Vagina (tissue), 2 donors: ENCODE results near the gene MYB.

Experiments used
- CTCF ChIP-seq, 3 experiments: fragments of 450-650 bp in 2 of 3; fragments of 200-600 bp in 1 of 3; sonication (generic) in 1 of 3; IDR thresholded peaks; one replicate each; pipeline ENCODE4 v1.5.1; 2017 to 2019; ENCODE audit warnings: antibody characterized with exemption in 3 of 3, mild to moderate bottlenecking in 2 of 3, moderate library complexity in 2 of 3
- POLR2AphosphoS5 ChIP-seq, 2 donors: sonication (generic); formaldehyde crosslinking; IDR thresholded peaks; one replicate each; pipeline ENCODE4 v1.9.0; 2017; ENCODE audit warnings: antibody characterized with exemption in 2 of 2, mild to moderate bottlenecking in 2 of 2, low read depth in 1 of 2; ENCODE audit not compliant: insufficient read depth in 1 of 2

- TF ChIP-seq CTCF (IDR thresholded peaks at IDR 0.05) (no peak), POLR2AphosphoS5 (IDR thresholded peaks at IDR 0.05; ENCODE audit: insufficient read depth in 1 of 2, low read depth in 1 of 2) (no peak)
Measured at GRCh38 chr6:135221505-135221904, 40.4 kb downstream of the MYB start.
